Activated T-helper 2 cell treated with anti-CD3 and anti-CD28 coated beads, Interferon-gamma antibody, Interleukin-2, Interleukin-4, amounts not matched to agents 10 μg/mL and 5 μg/mL and 100 μg/mL, durations not matched to agents 14 hours and 24 hours and 36 hours (primary cell): Measurements from ENCODE around the gene TDP2. TPM values are rescaled to one million over a fixed set of nuclear protein-coding genes. Genes with fewer than 3 reads are reported as not detected.
A peak's percentile ranks its signal among the peaks of the same experiment; 100 is the strongest.
"Not testable (repeated sequence)": the region's sequence is repeated elsewhere in the genome, so short reads cannot be mapped to it uniquely, and the experiment has no call there.

ENCODE experiments used
- DNase-seq: peaks from one replicate; pipeline ENCODE4 v3.0.0; 2021; ENCODE audit warnings: low spot score
- H3K27ac Mint-ChIP-seq: one replicate; pipeline ENCODE4 v1.8.0; 2021; ENCODE audit warnings: mixed read lengths
- H3K27me3 Mint-ChIP-seq: one replicate; pipeline ENCODE4 v1.8.0; 2021; ENCODE audit warnings: low read depth, mixed read lengths
- H3K36me3 Mint-ChIP-seq: one replicate; pipeline ENCODE4 v1.8.0; 2021; ENCODE audit warnings: low read depth, mixed read lengths
- H3K4me1 Mint-ChIP-seq: one replicate; pipeline ENCODE4 v1.8.0; 2021; ENCODE audit warnings: low read depth, mixed read lengths
- H3K4me3 Mint-ChIP-seq: one replicate; pipeline ENCODE4 v1.8.0; 2021; ENCODE audit warnings: low read depth, mild to moderate bottlenecking, moderate library complexity, mixed read lengths
- H3K9me3 Mint-ChIP-seq: one replicate; pipeline ENCODE4 v1.8.0; 2021; ENCODE audit warnings: mixed read lengths
- intact Hi-C: fragments of 100-400 bp; cut with micrococcal nuclease; formaldehyde crosslinking; loops from one replicate; pipeline ENCODE4 v1.15.1; 2023
- total RNA-seq: library from RNA; stranded (reverse); gene quantifications from 2 replicates; pipeline ENCODE4 v1.2.3, GENCODE V29; 2022

Gene TDP2
- total RNA-seq = 45.6 and 47.0 TPM in 2 replicates

DNA sequence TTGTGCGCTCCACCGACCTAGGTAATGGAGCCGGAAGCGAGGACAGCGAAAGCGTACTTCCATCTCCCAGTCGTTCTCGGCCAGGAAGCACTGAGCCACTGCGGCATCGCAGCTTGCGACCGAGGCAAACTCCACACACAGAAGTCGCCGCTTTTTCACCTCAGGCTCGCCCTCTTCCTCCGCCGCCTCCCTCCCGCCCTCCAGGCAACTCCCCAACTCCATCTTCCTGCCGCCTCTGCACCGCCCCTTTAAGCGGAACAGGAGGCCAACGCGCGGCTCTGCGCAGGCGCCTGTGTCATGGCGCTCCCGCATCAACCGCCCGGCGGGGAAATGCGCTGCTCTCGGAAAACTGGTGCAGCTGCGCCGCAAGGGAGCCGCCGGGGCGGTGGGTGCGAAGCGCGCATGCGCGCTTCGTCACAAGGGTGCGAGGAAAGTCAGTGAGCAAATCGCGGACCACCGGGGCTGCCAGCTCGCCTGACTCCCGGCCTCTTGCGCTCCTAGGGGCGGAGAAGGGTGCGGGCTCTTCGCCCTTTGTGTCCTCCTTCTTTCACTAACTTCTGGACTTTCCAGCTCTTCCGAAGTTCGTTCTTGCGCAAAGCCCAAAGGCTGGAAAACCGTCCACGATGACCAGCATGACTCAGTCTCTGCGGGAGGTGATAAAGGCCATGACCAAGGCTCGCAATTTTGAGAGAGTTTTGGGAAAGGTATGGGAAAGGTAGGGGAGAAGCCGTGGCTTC, at the start of gene TDP2, which contains the start of gene ACOT13:
Gene TDP2, minus strand, starts transcription at position 259 of the 737 bp plus-strand sequence. Its CDS starts 37 bp downstream, at position 222.
Gene ACOT13, plus strand, starts transcription at position 437 of the 737 bp plus-strand sequence. Its CDS starts 187 bp downstream, at position 624.
- H3K27me3 Mint-ChIP-seq = no peaks in the 10 kb centered on the region
- peaks cover 28% of the 10 kb centered on the region for H3K9me3 Mint-ChIP-seq
- intact Hi-C loops = loop anchor here (1.0 to 10.0 kb wide), 6 partner anchors 20 to 172 kb away; partner anchors contain the start of genes ALDH5A1, GMNN and KIAA0319
- H3K27ac Mint-ChIP-seq = peak within 1 kb of the TSS; percentile 100
- H3K36me3 Mint-ChIP-seq = peaks cover 62% of the 10 kb centered on the region
- peak within 1 kb of the TSS; percentile 97 for H3K4me3 Mint-ChIP-seq
- peak; percentile 96 for DNase-seq
- H3K4me1 Mint-ChIP-seq = peaks cover 36% of the 10 kb centered on the region

- Mint-ChIP-seq H3K27me3 (no peaks in the 10 kb centered on the region), H3K36me3 (peaks cover 88% of the 10 kb centered on the region), H3K4me3 (no peak overlapping the region), H3K27ac (peak overlapping the region; percentile 69), H3K9me3 (no peaks in the 10 kb centered on the region), H3K4me1 (peaks cover 32% of the 10 kb centered on the region)
- no peak for DNase-seq
- intact Hi-C loops = loop anchor here (10.0 kb wide), 1 partner anchor 334 kb away; no protein-coding TSS in a partner anchor
Observed at GRCh38 chr6:24710519-24711303, 44.0 kb upstream of the TDP2 start.

DNA sequence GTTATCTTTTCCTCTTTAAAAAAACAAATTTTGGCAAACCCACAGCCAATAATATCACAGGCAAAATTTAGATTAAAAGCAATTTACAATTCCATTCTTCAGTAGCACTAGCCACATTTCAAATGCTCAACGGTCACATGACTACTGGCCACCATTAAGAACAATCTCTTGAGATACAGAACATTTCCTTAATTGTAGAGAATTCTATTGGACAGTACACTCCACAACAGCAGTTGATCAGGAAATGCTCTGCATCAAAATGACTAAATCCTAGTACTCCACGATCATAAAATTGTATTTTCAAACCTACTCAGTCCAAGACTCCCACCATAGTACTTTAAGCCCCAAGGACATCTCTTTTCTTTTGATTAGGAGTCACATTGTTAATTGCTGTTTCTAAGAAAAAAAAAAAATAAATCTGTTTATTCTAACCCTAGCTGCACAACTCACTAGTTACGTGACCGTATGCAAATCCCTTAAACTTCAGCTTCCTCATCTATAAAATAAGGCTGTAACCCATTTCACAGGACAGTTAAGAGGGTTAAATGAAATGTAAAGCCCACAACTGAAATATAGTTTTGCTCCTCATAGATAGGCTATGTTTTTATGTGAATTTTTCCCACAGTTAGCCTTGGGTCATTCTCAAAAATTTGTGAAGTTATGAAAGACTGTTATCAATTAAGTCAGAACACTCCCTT, 42.5 kb upstream of the TDP2 start:
- Mint-ChIP-seq H3K27ac (no peak overlapping the region), H3K36me3 (peaks cover 86% of the 10 kb centered on the region), H3K4me1 (peaks cover 30% of the 10 kb centered on the region), H3K4me3 (no peak overlapping the region), H3K27me3 (no peaks in the 10 kb centered on the region), H3K9me3 (no peaks in the 10 kb centered on the region)
- intact Hi-C loops = no loop called here
- no peak for DNase-seq

DNA sequence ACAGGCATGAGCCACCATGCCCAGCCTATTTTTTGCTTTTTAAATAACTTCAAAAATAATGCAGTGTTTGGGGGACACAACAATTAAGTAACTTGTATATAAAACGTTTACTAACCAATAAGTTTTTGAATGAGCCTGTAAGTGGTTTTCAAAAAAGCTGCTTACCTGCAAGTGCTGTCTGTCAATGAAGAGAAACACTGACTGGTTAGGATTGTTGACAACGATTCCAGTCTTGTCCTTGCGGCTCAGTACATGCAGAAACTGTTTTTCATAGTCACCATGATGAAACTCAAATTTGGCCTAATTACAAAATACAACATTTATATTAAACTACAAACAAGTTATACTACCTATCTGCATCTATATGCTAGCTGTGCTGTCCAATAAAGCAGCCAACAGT, 41.9 kb upstream of the TDP2 start:
- intact Hi-C loops = no loop called here
- H3K27me3 Mint-ChIP-seq = no peaks in the 10 kb centered on the region
- no peak overlapping the region for H3K27ac Mint-ChIP-seq
- no peaks in the 10 kb centered on the region for H3K9me3 Mint-ChIP-seq
- H3K36me3 Mint-ChIP-seq = peaks cover 86% of the 10 kb centered on the region
- H3K4me3 Mint-ChIP-seq = no peak overlapping the region
- peaks cover 24% of the 10 kb centered on the region for H3K4me1 Mint-ChIP-seq
- DNase-seq = no peak

DNA sequence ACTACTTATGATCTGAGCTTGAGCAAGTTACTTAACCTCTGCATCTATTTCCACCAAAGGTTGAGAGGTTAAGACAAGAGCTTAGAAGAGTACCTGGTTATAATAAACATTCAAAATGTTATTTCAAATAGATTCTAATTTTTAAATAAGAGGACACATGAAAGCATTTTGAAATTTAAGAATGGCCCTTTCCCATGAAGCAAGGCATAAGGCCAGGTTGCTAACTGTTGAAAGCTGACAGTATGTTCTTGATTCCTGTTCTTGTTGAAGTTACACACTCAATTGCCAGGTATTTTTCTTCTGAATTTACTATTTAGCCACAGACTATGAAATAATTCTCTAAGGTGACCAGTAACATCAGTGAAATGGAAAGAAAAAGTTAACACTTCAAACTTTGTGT, 37.8 kb upstream of the TDP2 start:
- Mint-ChIP-seq H3K36me3 (peaks cover 86% of the 10 kb centered on the region), H3K27ac (no peak overlapping the region)

GRCh38 chr6:24702720-24703282, 36.1 kb upstream of the TDP2 start:
- peaks cover 11% of the 10 kb centered on the region for H3K4me1 Mint-ChIP-seq
- no peak overlapping the region for H3K27ac Mint-ChIP-seq
- DNase-seq = no peak
- H3K27me3 Mint-ChIP-seq = no peaks in the 10 kb centered on the region
- H3K4me3 Mint-ChIP-seq = no peak overlapping the region
- H3K9me3 Mint-ChIP-seq = no peaks in the 10 kb centered on the region
- intact Hi-C loops = no loop called here
- peaks cover 75% of the 10 kb centered on the region for H3K36me3 Mint-ChIP-seq

More for the DNA sequence above, 37.8 kb upstream of the TDP2 start:
- H3K4me1 Mint-ChIP-seq = peaks cover 16% of the 10 kb centered on the region
- H3K4me3 Mint-ChIP-seq = no peak overlapping the region
- DNase-seq = no peak
- intact Hi-C loops = no loop called here
- H3K9me3 Mint-ChIP-seq = no peaks in the 10 kb centered on the region
- no peaks in the 10 kb centered on the region for H3K27me3 Mint-ChIP-seq

- DNase-seq = no peak
- Mint-ChIP-seq H3K4me1 (peaks cover 14% of the 10 kb centered on the region), H3K36me3 (peaks cover 47% of the 10 kb centered on the region), H3K4me3 (no peak overlapping the region), H3K27ac (peak overlapping the region; percentile 60), H3K27me3 (no peaks in the 10 kb centered on the region), H3K9me3 (no peaks in the 10 kb centered on the region)
- intact Hi-C loops = loop anchor here (5.0 to 10.0 kb wide), 3 partner anchors 205 to 415 kb away; partner anchors contain the start of gene ALDH5A1
Observed at GRCh38 chr6:24699521-24700359, 33.0 kb upstream of the TDP2 start.

- Mint-ChIP-seq H3K36me3 (peaks cover 18% of the 10 kb centered on the region), H3K4me3 (no peak overlapping the region), H3K27me3 (no peaks in the 10 kb centered on the region), H3K27ac (peak overlapping the region; percentile 1), H3K4me1 (peaks cover 24% of the 10 kb centered on the region), H3K9me3 (no peaks in the 10 kb centered on the region)
- DNase-seq = no peak
- intact Hi-C loops = loop anchor here (1.0 to 10.0 kb wide), 4 partner anchors 30 to 411 kb away; partner anchors contain the start of genes ALDH5A1 and TDP2
Observed at GRCh38 chr6:24696097-24696496, 29.4 kb upstream of the TDP2 start.

DNA sequence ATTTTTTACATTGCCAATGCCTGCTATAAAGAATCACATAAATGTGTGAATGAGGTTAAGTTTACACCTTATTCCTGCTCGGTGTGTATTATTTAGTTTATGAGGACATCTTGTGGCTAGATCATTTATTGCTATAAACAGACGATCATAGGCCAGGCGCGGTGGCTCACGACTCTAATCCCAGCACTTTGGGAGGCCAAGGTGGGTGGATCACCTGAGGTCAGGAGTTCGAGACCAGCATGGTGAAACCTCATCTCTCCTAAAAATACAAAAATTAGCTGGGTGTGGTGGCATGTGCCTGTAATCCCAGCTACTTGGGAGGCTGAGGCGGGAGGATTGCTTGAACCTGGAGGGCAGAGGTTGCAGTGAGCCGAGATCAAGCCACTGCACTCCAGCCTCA, 28.9 kb upstream of the TDP2 start:
- not testable (repeated sequence) for H3K27ac Mint-ChIP-seq

GRCh38 chr6:24694198-24694597, 27.5 kb upstream of the TDP2 start:
- Mint-ChIP-seq H3K4me1 (peaks cover 20% of the 10 kb centered on the region), H3K9me3 (no peaks in the 10 kb centered on the region), H3K27ac (no peak overlapping the region), H3K36me3 (peaks cover 3% of the 10 kb centered on the region), H3K4me3 (no peak overlapping the region), H3K27me3 (no peaks in the 10 kb centered on the region)
- no peak for DNase-seq
- intact Hi-C loops = loop anchor here (10.0 kb wide), 2 partner anchors 199 to 409 kb away; partner anchors contain the start of gene ALDH5A1

More for the DNA sequence above, 28.9 kb upstream of the TDP2 start:
- H3K4me3 Mint-ChIP-seq, H3K9me3 Mint-ChIP-seq, H3K27me3 Mint-ChIP-seq, DNase-seq: not testable (repeated sequence)
- Mint-ChIP-seq H3K36me3 (peaks cover 13% of the 10 kb centered on the region), H3K4me1 (peaks cover 22% of the 10 kb centered on the region)
- intact Hi-C loops = loop anchor here (1.0 to 10.0 kb wide), 5 partner anchors 29 to 411 kb away; partner anchors contain the start of genes ALDH5A1 and TDP2

GRCh38 chr6:24692848-24693592, 26.3 kb upstream of the TDP2 start:
- intact Hi-C loops = loop anchor here (10.0 kb wide), 2 partner anchors 198 to 408 kb away; partner anchors contain the start of gene ALDH5A1
- H3K4me1 Mint-ChIP-seq = peaks cover 20% of the 10 kb centered on the region
- H3K36me3 Mint-ChIP-seq = no peaks in the 10 kb centered on the region
- H3K4me3 Mint-ChIP-seq = no peak overlapping the region
- no peak overlapping the region for H3K27ac Mint-ChIP-seq
- no peaks in the 10 kb centered on the region for H3K27me3 Mint-ChIP-seq
- no peaks in the 10 kb centered on the region for H3K9me3 Mint-ChIP-seq
- no peak for DNase-seq
